Adrenal gland (tissue), 12 donors: ENCODE results near the gene PSD2. TPM values are rescaled to one million over a fixed set of nuclear protein-coding genes. Genes with fewer than 3 reads are reported as not detected.

Source experiments
- DNase-seq, 7 donors: peaks; one replicate each; pipeline ENCODE4 v3.0.0-alpha.2; 2019 to 2020
- H3K27ac ChIP-seq, 5 donors: fragments of 200-600 bp; sonication (generic) in 4 of 5; 1 replicate in 3 of 5; 2 replicates in 2 of 5; pipeline versions ENCODE4 v1.5.1 to v1.8.0; 2016 to 2020; ENCODE audit warnings: mild to moderate bottlenecking in 1 of 5
- H3K27me3 ChIP-seq: fragments of 200-600 bp; 2 replicates; pipeline ENCODE4 v1.8.0; 2021
- H3K36me3 ChIP-seq, 2 donors: fragments of 200-600 bp; replicated peaks in 1 of 2; 1 replicate in 1 of 2; 2 replicates in 1 of 2; pipeline versions ENCODE4 v1.5.1 to v1.8.0; 2018 to 2022
- H3K4me1 ChIP-seq, 2 donors: fragments of 200-600 bp; replicated peaks in 1 of 2; 1 replicate in 1 of 2; 2 replicates in 1 of 2; pipeline versions ENCODE4 v1.5.1 to v1.8.0; 2018 to 2021
- H3K4me3 ChIP-seq, 4 donors: fragments of 200-600 bp; sonication (generic) in 3 of 4; one replicate each; pipeline ENCODE4 v1.5.1; 2016 to 2018
- H3K9me3 ChIP-seq, 3 donors: fragments of 200-600 bp; sonication (generic) in 1 of 3; replicated peaks in 1 of 3; 1 replicate in 2 of 3; 2 replicates in 1 of 3; pipeline versions ENCODE4 v1.5.1 to v1.8.0; 2016 to 2021
- CTCF ChIP-seq, 6 experiments: fragments of 450-650 bp in 4 of 6; fragments of 200-600 bp in 2 of 6; sonication (generic) in 1 of 6; IDR thresholded peaks; 1 replicate in 5 of 6; 2 replicates in 1 of 6; pipeline versions ENCODE4 v1.5.1 to v1.8.0; 2016 to 2021; ENCODE audit warnings: antibody characterized with exemption in 6 of 6, mild to moderate bottlenecking in 2 of 6, moderate library complexity in 1 of 6
- POLR2A ChIP-seq, 2 donors: fragments of 450-650 bp; IDR thresholded peaks; one replicate each; pipeline ENCODE4 v1.6.1; 2017; ENCODE audit warnings: antibody characterized with exemption in 2 of 2, mild to moderate bottlenecking in 2 of 2, moderate library complexity in 1 of 2
- WGBS, 4 donors: extraction: QIAGEN DNeasy Blood & Tissue Kit in 2 of 4; methylation state at CpG; one replicate each; pipeline versions ENCODE4 v1.1.5 to v1.1.7; 2013 to 2017; 5-methylcytosine and 5-hydroxymethylcytosine counted together
- intact Hi-C, 2 donors: fragments of 100-400 bp; cut with DNase I; formaldehyde crosslinking; loops; one replicate each; pipeline versions ENCODE4 v1.14.1 to v1.15.0; 2022 to 2023
- polyA plus RNA-seq, 3 donors: library from polyadenylated mRNA; stranded (reverse); fragments of 200-250 nt in 2 of 3; fragments of 350-450 nt in 1 of 3; fragmentation: Illumina TruSeq in 1 of 3; extraction: RNeasy Lipid Tissue Mini Kit (QIAGEN cat#74804) in 1 of 3; gene quantifications; one replicate each; pipeline ENCODE4 v1.2.3, GENCODE V29; 2013 to 2014
- small RNA-seq, 2 donors: library from RNA; depleted of rRNA; stranded (forward); fragments of <200 nt; gene quantifications; one replicate each; pipeline ENCODE3, GENCODE V24; 2016
- total RNA-seq, 9 donors: library from RNA; depleted of rRNA in 4 of 9; stranded (reverse); fragments of >200 nt in 4 of 9; fragments of 120-200 nt in 1 of 9; fragmentation: NEBNext Ultra II Directional in 1 of 9; extraction: Animal tissue kit (Norgen Biotek cat#: 25700) in 1 of 9; gene quantifications; one replicate each; pipeline versions ENCODE4 v1.1.0 to v1.2.4, GENCODE V29; 2013 to 2023
- donor health status: healthy with polysubstance abuse.
- donor health status: Bipolar disorder and iron deficiency.
- donor health status: DM: yes; HTN: yes; CAD: no.
- donor health status: DM: no; HTN: no; CAD: no.
- donor health status: DM: no; HTN: no; CAD: no.
- donor health status: DM: yes; HTN: yes; CAD: no.

Gene PSD2
- total and polyA plus RNA-seq, 12 donors: 0.11 to 0.46 (median 0.24) TPM; not detected in 5

- H3K4me3 ChIP-seq: no peak overlapping the region
- H3K27me3 ChIP-seq: no peaks in the 10 kb centered on the region
- no peak for DNase-seq
- H3K27ac ChIP-seq: no peak overlapping the region
- 79 to 95% (median 90%) methylated on average over 8 to 9 of the region's 9 CpGs for WGBS, 4 donors
- no peaks in the 10 kb centered on the region for H3K9me3 ChIP-seq
- no peaks in the 10 kb centered on the region for H3K36me3 ChIP-seq
- TF ChIP-seq CTCF (IDR thresholded peaks at IDR 0.05) (no peak), POLR2A (IDR thresholded peaks at IDR 0.05) (no peak)
- peaks cover 0 to 13% of the 10 kb centered on the region in 2 donors for H3K4me1 ChIP-seq
- intact Hi-C loops: no loop called here
These were observed 98.3 kb downstream of the PSD2 start for GRCh38 chr5:139893873-139894272.

Small RNA genes lying within 50 kb of the gene (small RNA-seq; reads per million reads assigned to genes)
- gene AC008667.4: 0 reads per million in 2 donors

Other genes starting within 250 kb of the PSD2 start
- 100 to 1,000 TPM in 3 of 9 donors, 10 to 100 TPM in 6; 73.3 to 149 (median 86.3) TPM for gene UBE2D2, start 234.5 kb upstream of the PSD2 start, total RNA-seq
- gene UBE2D2, start 234.5 kb upstream of the PSD2 start, polyA plus RNA-seq: 100 to 1,000 TPM in 1 of 3 donors, 10 to 100 TPM in 2; 43.5 to 189 (median 53.6) TPM
- 10 to 100 TPM; 16.2 to 79.3 (median 37.0) TPM for gene CXXC5, start 147.5 kb upstream of the PSD2 start, total RNA-seq
- 10 to 100 TPM; 17.7 to 29.8 (median 27.8) TPM for gene CXXC5, start 147.5 kb upstream of the PSD2 start, polyA plus RNA-seq
- gene NRG2, start 247.5 kb downstream of the PSD2 start, total RNA-seq: 10 to 100 TPM in 5 of 9 donors, 1 to 10 TPM in 4; 1.8 to 16.7 (median 11.0) TPM
- 1 to 10 TPM; 5.0 to 6.5 (median 5.0) TPM for gene NRG2, start 247.5 kb downstream of the PSD2 start, polyA plus RNA-seq